DND-41 (cell line): ENCODE results near the gene TRAPPC10.

Source experiments
- EZH2 ChIP-seq: IDR thresholded peaks from 3 replicates; pipeline ENCODE4 v1.6.1; 2012; ENCODE audit warnings: borderline replicate concordance, low read depth, mild to moderate bottlenecking, moderate library complexity, low read length, inconsistent platforms; ENCODE audit not compliant: severe bottlenecking
- TF ChIP-seq, protein P1 (sequence below): IDR thresholded peaks from 2 replicates; pipeline ENCODE4 v1.5.1; 2012; ENCODE audit warnings: borderline replicate concordance, low read length, moderate library complexity, mild to moderate bottlenecking; ENCODE audit not compliant: poor library complexity, severe bottlenecking; ENCODE audit errors: extremely low read depth

DNA sequence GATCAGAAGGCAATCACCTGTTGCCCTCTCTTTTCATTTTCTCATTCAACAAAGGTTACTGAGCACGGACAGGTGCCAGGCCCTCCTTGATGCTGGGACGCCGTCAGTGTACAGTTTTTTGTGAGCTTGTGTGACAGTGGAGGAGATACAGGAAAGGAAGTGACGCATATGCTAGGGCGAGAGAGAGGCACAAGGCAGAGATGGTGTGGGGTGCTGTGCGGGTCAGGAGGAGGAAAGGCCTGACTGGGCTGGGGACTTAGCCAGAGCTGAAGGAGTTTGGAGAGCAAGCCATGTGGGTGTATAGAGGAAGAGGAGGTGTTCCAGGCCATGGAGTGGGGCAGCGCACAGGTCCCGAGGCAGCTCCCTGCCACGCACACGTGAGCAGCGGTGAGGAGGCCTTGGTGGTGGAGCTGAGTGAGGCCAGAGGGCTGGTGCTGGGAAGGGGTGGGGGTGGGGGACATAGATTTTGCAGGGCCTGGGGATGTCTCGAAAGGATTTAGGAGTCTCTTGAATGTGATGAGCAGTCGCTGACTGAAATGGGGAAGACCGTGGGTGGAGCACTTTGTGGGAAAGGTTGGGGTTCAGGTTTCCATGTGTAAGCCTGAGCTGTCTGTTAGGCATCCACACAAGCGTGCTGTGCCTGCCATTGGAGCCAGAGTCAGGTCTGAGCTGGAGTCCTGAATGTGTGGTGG is 46.0 kb downstream of the TRAPPC10 start:
- TF ChIP-seq, protein P1, sequence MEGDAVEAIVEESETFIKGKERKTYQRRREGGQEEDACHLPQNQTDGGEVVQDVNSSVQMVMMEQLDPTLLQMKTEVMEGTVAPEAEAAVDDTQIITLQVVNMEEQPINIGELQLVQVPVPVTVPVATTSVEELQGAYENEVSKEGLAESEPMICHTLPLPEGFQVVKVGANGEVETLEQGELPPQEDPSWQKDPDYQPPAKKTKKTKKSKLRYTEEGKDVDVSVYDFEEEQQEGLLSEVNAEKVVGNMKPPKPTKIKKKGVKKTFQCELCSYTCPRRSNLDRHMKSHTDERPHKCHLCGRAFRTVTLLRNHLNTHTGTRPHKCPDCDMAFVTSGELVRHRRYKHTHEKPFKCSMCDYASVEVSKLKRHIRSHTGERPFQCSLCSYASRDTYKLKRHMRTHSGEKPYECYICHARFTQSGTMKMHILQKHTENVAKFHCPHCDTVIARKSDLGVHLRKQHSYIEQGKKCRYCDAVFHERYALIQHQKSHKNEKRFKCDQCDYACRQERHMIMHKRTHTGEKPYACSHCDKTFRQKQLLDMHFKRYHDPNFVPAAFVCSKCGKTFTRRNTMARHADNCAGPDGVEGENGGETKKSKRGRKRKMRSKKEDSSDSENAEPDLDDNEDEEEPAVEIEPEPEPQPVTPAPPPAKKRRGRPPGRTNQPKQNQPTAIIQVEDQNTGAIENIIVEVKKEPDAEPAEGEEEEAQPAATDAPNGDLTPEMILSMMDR, result no peak
- TF ChIP-seq EZH2, result no peak
